Measurements from ENCODE around the gene PSAP.
A peak's percentile ranks its signal among the peaks of the same experiment; 100 is the strongest.

The PSAP gene

DNA sequence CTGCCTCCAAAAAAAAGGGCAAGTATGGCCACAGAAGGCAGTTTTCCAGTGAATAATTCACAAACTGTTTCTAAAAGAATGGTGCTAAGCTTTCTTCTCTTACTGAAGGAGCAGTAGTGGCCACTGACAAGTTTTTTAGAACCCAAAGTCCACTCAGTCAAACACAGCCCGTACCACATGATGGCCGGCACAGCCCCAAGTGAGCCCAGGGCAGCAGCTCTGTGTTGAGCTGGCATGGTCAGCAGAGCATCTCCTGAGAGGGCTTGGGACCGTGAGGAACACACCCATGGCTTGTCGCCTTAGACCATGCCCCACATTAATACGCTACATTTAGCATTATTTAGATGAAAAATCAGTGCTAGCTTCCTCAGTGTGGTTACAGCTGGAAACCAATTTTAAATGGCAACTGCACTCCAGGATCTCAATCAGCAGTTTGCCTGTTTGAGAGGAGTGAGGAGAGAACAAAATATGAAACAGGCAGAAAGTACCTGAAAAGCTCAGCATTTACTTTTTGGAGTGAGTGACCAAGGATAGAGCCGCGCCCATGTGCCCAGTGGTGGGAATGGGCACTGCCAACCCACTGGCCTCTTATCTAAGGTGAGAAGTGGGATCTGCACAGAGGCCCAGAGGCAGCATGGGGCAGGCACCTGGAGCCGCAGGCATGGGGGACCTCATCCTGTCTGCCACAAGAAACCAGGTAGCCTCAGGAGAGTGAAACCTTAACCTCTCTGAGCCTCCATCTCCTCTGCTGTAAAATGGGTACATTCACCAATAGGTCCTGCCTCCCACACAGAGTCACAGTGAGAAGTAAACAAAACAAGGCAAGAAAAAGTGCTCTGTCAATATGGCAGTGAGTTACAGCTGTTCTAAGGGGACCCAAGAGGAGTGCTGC lies 17.4 kb downstream of the PSAP start:
- peaks cover 0 to 12% (median 4%) of the 10 kb centered on the region in 4 experiments for H3K4me1 ChIP-seq (ENCODE audit: control extremely low read depth in 1 of 4, control insufficient read depth in 4 of 4, insufficient read depth in 4 of 4, low read length in 3 of 4)
- WGBS (ENCODE audit: insufficient coverage), result 98% methylated on average over 7 of the region's 8 CpGs

DNA sequence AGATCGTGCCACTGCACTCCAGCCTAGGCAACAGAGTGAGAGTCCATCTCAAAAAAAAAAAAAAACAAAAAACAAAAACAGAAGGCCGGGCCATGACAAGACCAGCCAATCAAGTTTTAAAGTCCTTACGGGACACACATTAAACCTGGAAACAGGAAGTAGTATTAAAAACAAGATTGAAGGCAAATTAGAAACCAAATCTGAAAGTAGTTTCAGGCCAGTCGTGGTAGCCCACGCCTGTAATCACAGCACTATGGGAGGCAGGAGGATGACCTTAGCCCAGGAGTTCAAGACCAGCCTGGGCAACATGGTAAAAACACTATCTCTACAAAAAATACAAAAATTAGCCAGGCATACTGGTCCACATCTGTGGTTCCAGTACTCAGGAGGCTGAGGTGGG lies 18.1 kb downstream of the PSAP start:
- 100% methylated on average over 1 of the region's 5 CpGs for WGBS (ENCODE audit: insufficient coverage)
- Histone ChIP-seq H3K27me3 (replicated peaks in 2 of 5; ENCODE audit: control insufficient read depth in 4 of 5, insufficient read depth in 5 of 5, low read length in 4 of 5) (no peaks in the 10 kb centered on the region), H3K4me1 (ENCODE audit: control extremely low read depth in 1 of 4, control insufficient read depth in 4 of 4, insufficient read depth in 4 of 4, low read length in 3 of 4) (peaks cover 0 to 12% (median 4%) of the 10 kb centered on the region in 4 experiments), H3K4me3 (ENCODE audit: control insufficient read depth in 1 of 7, extremely low read depth in 1 of 7, insufficient read depth in 4 of 7, low read depth in 2 of 7, low read length in 6 of 7) (no peak overlapping the region), H3K36me3 (ENCODE audit: control insufficient read depth in 4 of 4, insufficient read depth in 4 of 4, low read length in 3 of 4) (peaks cover 24 to 58% (median 42%) of the 10 kb centered on the region in 4 experiments), H3K9me3 (ENCODE audit: control extremely low read depth in 1 of 5, control insufficient read depth in 4 of 5, insufficient read depth in 2 of 5, low read depth in 1 of 5, low read length in 4 of 5) (peaks cover 0 to 5% (median 0%) of the 10 kb centered on the region in 5 experiments), H3K27ac (ENCODE audit: insufficient read depth in 1 of 2, low read depth in 1 of 2, low read length in 2 of 2, poor library complexity in 1 of 2, severe bottlenecking in 2 of 2) (no peak overlapping the region)
- ChIA-PET CTCF (no interaction called here), POLR2A (interaction anchor here (0.7 kb wide), 1 partner anchor 10 kb away, joined by 3 read pairs; no protein-coding TSS in a partner anchor)
- peak in 2 of 3 donors; percentile 11 to 21 for DNase-seq

More for the DNA sequence above, 17.4 kb downstream of the PSAP start:
- no peak overlapping the region for H3K27ac ChIP-seq (ENCODE audit: insufficient read depth in 1 of 2, low read depth in 1 of 2, low read length in 2 of 2, poor library complexity in 1 of 2, severe bottlenecking in 2 of 2)
- peaks cover 0 to 5% (median 0%) of the 10 kb centered on the region in 5 experiments for H3K9me3 ChIP-seq (ENCODE audit: control extremely low read depth in 1 of 5, control insufficient read depth in 4 of 5, insufficient read depth in 2 of 5, low read depth in 1 of 5, low read length in 4 of 5)
- CTCF ChIA-PET, result interaction anchor here (0.6 to 10.2 kb wide), 4 partner anchors 11 to 1687 kb away, joined by 3 to 129 read pairs (median 4); partner anchors contain the start of gene TYSND1
- POLR2A ChIA-PET, result interaction anchor here (0.7 kb wide), 1 partner anchor 11 kb away, joined by 3 read pairs; no protein-coding TSS in a partner anchor
- peaks cover 22 to 55% (median 38%) of the 10 kb centered on the region in 4 experiments for H3K36me3 ChIP-seq (ENCODE audit: control insufficient read depth in 4 of 4, insufficient read depth in 4 of 4, low read length in 3 of 4)
- no peaks in the 10 kb centered on the region for H3K27me3 ChIP-seq (replicated peaks in 2 of 5; ENCODE audit: control insufficient read depth in 4 of 5, insufficient read depth in 5 of 5, low read length in 4 of 5)
- DNase-seq, result no peak
- H3K4me3 ChIP-seq (ENCODE audit: control insufficient read depth in 1 of 7, extremely low read depth in 1 of 7, insufficient read depth in 4 of 7, low read depth in 2 of 7, low read length in 6 of 7), result no peak overlapping the region

DNA sequence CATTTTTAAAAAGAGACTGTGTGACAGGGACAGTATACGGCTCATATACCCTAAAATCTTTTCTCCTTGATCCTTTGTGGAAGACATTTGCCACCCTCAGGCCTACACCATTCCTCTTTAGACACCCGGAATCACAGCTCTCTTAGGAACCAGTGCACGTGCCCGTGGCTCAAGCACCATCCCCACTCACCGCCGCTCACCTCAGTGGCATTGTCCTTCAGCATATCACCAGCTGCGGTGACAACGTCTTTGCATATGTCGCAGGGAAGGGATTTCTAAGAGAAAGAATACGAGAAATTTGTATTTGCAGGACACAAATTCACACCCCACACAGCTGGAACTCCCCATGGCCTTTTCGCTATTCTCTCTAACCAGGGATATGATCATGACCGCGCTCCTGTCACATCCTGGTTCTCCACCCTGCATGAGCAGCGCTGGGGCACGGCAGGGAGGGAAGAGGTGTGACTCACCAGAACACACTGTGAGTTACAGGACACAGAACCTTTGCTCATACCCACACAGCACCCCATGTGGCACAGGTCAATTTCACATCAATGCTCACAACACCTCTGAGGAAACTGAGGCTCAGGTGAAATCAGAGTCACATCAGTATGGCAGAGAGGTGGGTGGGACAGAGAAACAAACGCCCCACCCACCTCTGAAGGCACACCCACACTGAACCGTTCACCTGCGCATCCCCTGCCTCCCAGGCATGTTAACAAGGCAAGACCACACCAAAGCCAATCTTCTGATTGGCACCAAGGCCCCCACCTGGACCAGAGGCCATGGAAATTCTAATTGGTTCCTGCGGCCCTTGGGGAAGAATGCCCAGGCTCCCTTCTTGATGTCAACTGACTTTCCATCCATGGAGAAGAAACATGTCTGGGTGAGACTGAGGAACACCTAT lies 19.2 kb downstream of the PSAP start:
- no peaks in the 10 kb centered on the region for H3K27me3 ChIP-seq (replicated peaks in 2 of 5; ENCODE audit: control insufficient read depth in 4 of 5, insufficient read depth in 5 of 5, low read length in 4 of 5)
- H3K27ac ChIP-seq (ENCODE audit: insufficient read depth in 1 of 2, low read depth in 1 of 2, low read length in 2 of 2, poor library complexity in 1 of 2, severe bottlenecking in 2 of 2), result no peak overlapping the region
- peaks cover 0 to 12% (median 4%) of the 10 kb centered on the region in 4 experiments for H3K4me1 ChIP-seq (ENCODE audit: control extremely low read depth in 1 of 4, control insufficient read depth in 4 of 4, insufficient read depth in 4 of 4, low read length in 3 of 4)
- POLR2A ChIA-PET, result no interaction called here
- CTCF ChIA-PET, result interaction anchor here (1.0 to 4.4 kb wide), 3 partner anchors 9 to 63 kb away, joined by 3 to 15 read pairs (median 4); no protein-coding TSS in a partner anchor
- no peak overlapping the region for H3K4me3 ChIP-seq (ENCODE audit: control insufficient read depth in 1 of 7, extremely low read depth in 1 of 7, insufficient read depth in 4 of 7, low read depth in 2 of 7, low read length in 6 of 7)
- DNase-seq, result no peak
- H3K36me3 ChIP-seq (ENCODE audit: control insufficient read depth in 4 of 4, insufficient read depth in 4 of 4, low read length in 3 of 4), result peaks cover 24 to 58% (median 48%) of the 10 kb centered on the region in 4 experiments
- peaks cover 0 to 5% (median 0%) of the 10 kb centered on the region in 5 experiments for H3K9me3 ChIP-seq (ENCODE audit: control extremely low read depth in 1 of 5, control insufficient read depth in 4 of 5, insufficient read depth in 2 of 5, low read depth in 1 of 5, low read length in 4 of 5)
- WGBS (ENCODE audit: insufficient coverage), result 98% methylated on average over 17 of the region's 19 CpGs

DNA sequence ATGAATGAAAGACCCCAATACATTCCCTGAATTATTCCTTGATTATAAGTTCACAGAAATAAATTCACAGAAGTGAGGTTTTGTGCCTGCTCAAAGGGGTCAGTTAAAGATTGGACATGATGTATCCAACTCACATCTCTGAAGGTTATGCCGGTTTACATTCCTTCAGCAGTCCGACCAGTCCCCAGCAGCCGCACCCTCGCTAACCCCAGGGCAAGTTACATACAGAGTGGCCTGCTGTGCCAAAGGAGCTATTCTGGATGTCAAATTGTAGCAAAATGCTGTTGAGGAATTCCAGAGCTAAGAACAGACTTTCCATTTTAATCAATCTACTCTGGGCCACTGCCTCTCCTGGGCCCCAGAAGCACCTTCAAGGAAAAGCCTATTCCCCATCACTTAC lies 20.3 kb downstream of the PSAP start:
- no peak for DNase-seq
- ChIA-PET POLR2A (no interaction called here), CTCF (interaction anchor here (1.0 to 4.4 kb wide), 8 partner anchors 8 to 72 kb away, joined by 3 to 15 read pairs (median 4); partner anchors contain the start of gene PSAP)
- H3K27ac ChIP-seq (ENCODE audit: insufficient read depth in 1 of 2, low read depth in 1 of 2, low read length in 2 of 2, poor library complexity in 1 of 2, severe bottlenecking in 2 of 2), result no peak overlapping the region
- H3K9me3 ChIP-seq (ENCODE audit: control extremely low read depth in 1 of 5, control insufficient read depth in 4 of 5, insufficient read depth in 2 of 5, low read depth in 1 of 5, low read length in 4 of 5), result peaks cover 0 to 5% (median 0%) of the 10 kb centered on the region in 5 experiments
- peaks cover 0 to 2% (median 0%) of the 10 kb centered on the region in 4 experiments for H3K4me1 ChIP-seq (ENCODE audit: control extremely low read depth in 1 of 4, control insufficient read depth in 4 of 4, insufficient read depth in 4 of 4, low read length in 3 of 4)
- H3K4me3 ChIP-seq (ENCODE audit: control insufficient read depth in 1 of 7, extremely low read depth in 1 of 7, insufficient read depth in 4 of 7, low read depth in 2 of 7, low read length in 6 of 7), result no peak overlapping the region
- H3K27me3 ChIP-seq (replicated peaks in 2 of 5; ENCODE audit: control insufficient read depth in 4 of 5, insufficient read depth in 5 of 5, low read length in 4 of 5), result no peaks in the 10 kb centered on the region
- WGBS (ENCODE audit: insufficient coverage), result 79% methylated on average over 4 of the region's 4 CpGs
- peaks cover 24 to 70% (median 56%) of the 10 kb centered on the region in 4 experiments for H3K36me3 ChIP-seq (ENCODE audit: control insufficient read depth in 4 of 4, insufficient read depth in 4 of 4, low read length in 3 of 4)

DNA sequence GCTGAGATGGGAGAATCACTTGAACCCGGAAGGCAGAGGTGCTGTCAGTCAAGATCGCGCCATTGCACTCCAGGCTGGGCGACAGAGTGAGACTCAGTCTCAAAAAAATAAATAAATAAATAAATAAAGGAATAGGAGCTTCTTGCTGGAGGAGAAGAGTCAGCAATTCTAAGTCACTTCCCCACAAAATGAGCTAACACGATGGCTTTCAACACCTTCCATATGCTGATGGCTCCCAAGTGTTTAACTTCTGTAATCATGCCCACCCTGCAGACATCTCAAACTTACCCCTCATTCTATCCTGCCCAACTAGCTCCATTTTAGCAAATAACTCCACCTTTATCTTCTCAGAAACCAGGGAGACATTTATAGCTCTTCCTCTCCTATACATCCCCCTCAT lies 21.2 kb downstream of the PSAP start:
- ChIA-PET POLR2A (no interaction called here), CTCF (interaction anchor here (1.1 to 4.4 kb wide), 9 partner anchors 9 to 494 kb away, joined by 3 to 21 read pairs (median 5); partner anchors contain the start of gene PSAP)
- H3K4me1 ChIP-seq (ENCODE audit: control extremely low read depth in 1 of 4, control insufficient read depth in 4 of 4, insufficient read depth in 4 of 4, low read length in 3 of 4), result peaks cover 0 to 2% (median 0%) of the 10 kb centered on the region in 4 experiments
- no peak overlapping the region for H3K4me3 ChIP-seq (ENCODE audit: control insufficient read depth in 1 of 7, extremely low read depth in 1 of 7, insufficient read depth in 4 of 7, low read depth in 2 of 7, low read length in 6 of 7)
- H3K9me3 ChIP-seq (ENCODE audit: control extremely low read depth in 1 of 5, control insufficient read depth in 4 of 5, insufficient read depth in 2 of 5, low read depth in 1 of 5, low read length in 4 of 5), result peaks cover 0 to 5% (median 0%) of the 10 kb centered on the region in 5 experiments
- peaks cover 25 to 78% (median 62%) of the 10 kb centered on the region in 4 experiments for H3K36me3 ChIP-seq (ENCODE audit: control insufficient read depth in 4 of 4, insufficient read depth in 4 of 4, low read length in 3 of 4)
- DNase-seq, result no peak
- 100% methylated on average over 3 of the region's 5 CpGs for WGBS (ENCODE audit: insufficient coverage)
- no peaks in the 10 kb centered on the region for H3K27me3 ChIP-seq (replicated peaks in 2 of 5; ENCODE audit: control insufficient read depth in 4 of 5, insufficient read depth in 5 of 5, low read length in 4 of 5)
- no peak overlapping the region for H3K27ac ChIP-seq (ENCODE audit: insufficient read depth in 1 of 2, low read depth in 1 of 2, low read length in 2 of 2, poor library complexity in 1 of 2, severe bottlenecking in 2 of 2)

DNA sequence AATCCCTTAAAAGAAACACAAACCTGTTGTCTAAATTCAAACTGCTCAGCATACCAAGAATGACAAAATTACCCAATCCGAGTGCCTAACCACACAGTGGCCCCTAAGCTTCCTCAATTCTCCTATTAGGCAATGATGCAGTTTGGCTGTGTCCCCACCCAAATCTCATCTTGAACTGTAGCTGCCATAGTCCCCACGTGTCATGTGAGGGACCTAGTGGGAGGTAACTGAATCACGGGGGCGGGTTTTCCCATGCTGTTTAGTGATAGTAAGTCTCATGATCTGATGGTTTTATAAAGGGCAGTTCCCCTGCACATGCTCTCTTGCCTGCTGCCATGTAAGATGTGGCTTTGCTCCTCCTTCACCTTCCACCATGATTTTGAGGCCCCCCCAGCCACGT lies 21.9 kb downstream of the PSAP start:
- ChIA-PET POLR2A (no interaction called here), CTCF (interaction anchor here (0.8 to 4.4 kb wide), 5 partner anchors 10 to 220 kb away, joined by 3 to 21 read pairs (median 8); no protein-coding TSS in a partner anchor)

More for the DNA sequence above, 21.9 kb downstream of the PSAP start:
- peaks cover 27 to 83% (median 65%) of the 10 kb centered on the region in 4 experiments for H3K36me3 ChIP-seq (ENCODE audit: control insufficient read depth in 4 of 4, insufficient read depth in 4 of 4, low read length in 3 of 4)
- H3K4me1 ChIP-seq (ENCODE audit: control extremely low read depth in 1 of 4, control insufficient read depth in 4 of 4, insufficient read depth in 4 of 4, low read length in 3 of 4), result peaks cover 0 to 2% (median 0%) of the 10 kb centered on the region in 4 experiments
- H3K27ac ChIP-seq (ENCODE audit: insufficient read depth in 1 of 2, low read depth in 1 of 2, low read length in 2 of 2, poor library complexity in 1 of 2, severe bottlenecking in 2 of 2), result no peak overlapping the region
- peaks cover 0 to 5% (median 0%) of the 10 kb centered on the region in 5 experiments for H3K9me3 ChIP-seq (ENCODE audit: control extremely low read depth in 1 of 5, control insufficient read depth in 4 of 5, insufficient read depth in 2 of 5, low read depth in 1 of 5, low read length in 4 of 5)
- H3K27me3 ChIP-seq (replicated peaks in 2 of 5; ENCODE audit: control insufficient read depth in 4 of 5, insufficient read depth in 5 of 5, low read length in 4 of 5), result no peaks in the 10 kb centered on the region
- H3K4me3 ChIP-seq (ENCODE audit: control insufficient read depth in 1 of 7, extremely low read depth in 1 of 7, insufficient read depth in 4 of 7, low read depth in 2 of 7, low read length in 6 of 7), result no peak overlapping the region
- WGBS (ENCODE audit: insufficient coverage), result 86% methylated on average over 4 of the region's 5 CpGs
- peak; percentile 37 to 76 (median 70) for DNase-seq

Data from common myeloid progenitor, CD34-positive (primary cell).